Esophagus squamous epithelium (tissue), 4 donors: ENCODE measurements around the gene TMEM108.

ENCODE experiments used
- POLR2A ChIP-seq, 4 donors: fragments of 450-650 bp; IDR thresholded peaks; one replicate each; pipeline ENCODE4 v1.6.1; 2017; ENCODE audit warnings: antibody characterized with exemption in 4 of 4, mild to moderate bottlenecking in 4 of 4, moderate library complexity in 3 of 4
- TF ChIP-seq, protein P1 (sequence below), 6 experiments: fragments of 450-650 bp in 4 of 6; fragments of 200-600 bp in 2 of 6; sonication (generic) in 2 of 6; IDR thresholded peaks; one replicate each; pipeline ENCODE4 v1.5.1; 2016 to 2019; ENCODE audit warnings: antibody characterized with exemption in 6 of 6, mild to moderate bottlenecking in 4 of 6, moderate library complexity in 4 of 6

- TF ChIP-seq, protein P1, sequence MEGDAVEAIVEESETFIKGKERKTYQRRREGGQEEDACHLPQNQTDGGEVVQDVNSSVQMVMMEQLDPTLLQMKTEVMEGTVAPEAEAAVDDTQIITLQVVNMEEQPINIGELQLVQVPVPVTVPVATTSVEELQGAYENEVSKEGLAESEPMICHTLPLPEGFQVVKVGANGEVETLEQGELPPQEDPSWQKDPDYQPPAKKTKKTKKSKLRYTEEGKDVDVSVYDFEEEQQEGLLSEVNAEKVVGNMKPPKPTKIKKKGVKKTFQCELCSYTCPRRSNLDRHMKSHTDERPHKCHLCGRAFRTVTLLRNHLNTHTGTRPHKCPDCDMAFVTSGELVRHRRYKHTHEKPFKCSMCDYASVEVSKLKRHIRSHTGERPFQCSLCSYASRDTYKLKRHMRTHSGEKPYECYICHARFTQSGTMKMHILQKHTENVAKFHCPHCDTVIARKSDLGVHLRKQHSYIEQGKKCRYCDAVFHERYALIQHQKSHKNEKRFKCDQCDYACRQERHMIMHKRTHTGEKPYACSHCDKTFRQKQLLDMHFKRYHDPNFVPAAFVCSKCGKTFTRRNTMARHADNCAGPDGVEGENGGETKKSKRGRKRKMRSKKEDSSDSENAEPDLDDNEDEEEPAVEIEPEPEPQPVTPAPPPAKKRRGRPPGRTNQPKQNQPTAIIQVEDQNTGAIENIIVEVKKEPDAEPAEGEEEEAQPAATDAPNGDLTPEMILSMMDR (IDR thresholded peaks at IDR 0.05) = no peak
- TF ChIP-seq POLR2A (IDR thresholded peaks at IDR 0.05) = no peak
Observed at GRCh38 chr3:133192363-133192945, 154.3 kb downstream of the TMEM108 start.
